HG03460 (cell line): ENCODE data around the gene NEDD9.

Source experiments
- ATAC-seq: cut with Tn5 transposase; IDR thresholded peaks from one replicate; pipeline ENCODE4 v1.9.1; 2021; ENCODE audit not compliant: unreplicated experiment

The NEDD9 gene

GRCh38 chr6:11202513-11203305, 29.8 kb downstream of the NEDD9 start:
- no peak for ATAC-seq

- ATAC-seq: no peak
Observed at GRCh38 chr6:11201772-11202512, 30.5 kb downstream of the NEDD9 start.

- no peak for ATAC-seq
Observed at GRCh38 chr6:11201015-11201414, 31.5 kb downstream of the NEDD9 start.

- no peak for ATAC-seq
Observed at GRCh38 chr6:11200356-11200755, 32.1 kb downstream of the NEDD9 start.

GRCh38 chr6:11198663-11199603, 33.5 kb downstream of the NEDD9 start:
- ATAC-seq: no peak

- no peak for ATAC-seq
Observed at GRCh38 chr6:11197850-11198249, 34.6 kb downstream of the NEDD9 start.

GRCh38 chr6:11197175-11197536, 35.3 kb downstream of the NEDD9 start:
- ATAC-seq: no peak

GRCh38 chr6:11196511-11197174, 35.8 kb downstream of the NEDD9 start:
- ATAC-seq: no peak

GRCh38 chr6:11194356-11195218, 37.9 kb downstream of the NEDD9 start:
- no peak for ATAC-seq

GRCh38 chr6:11193434-11193833, 39.0 kb downstream of the NEDD9 start:
- no peak for ATAC-seq

GRCh38 chr6:11192167-11192566, 40.3 kb downstream of the NEDD9 start:
- no peak for ATAC-seq

GRCh38 chr6:11190625-11191245, 41.7 kb downstream of the NEDD9 start:
- no peak for ATAC-seq

- no peak for ATAC-seq
Observed at GRCh38 chr6:11189865-11190624, 42.4 kb downstream of the NEDD9 start.

GRCh38 chr6:11188161-11188915, 44.1 kb downstream of the NEDD9 start:
- ATAC-seq: no peak

GRCh38 chr6:11187301-11187700, 45.2 kb downstream of the NEDD9 start:
- ATAC-seq: no peak

- no peak for ATAC-seq
Observed at GRCh38 chr6:11185204-11185842, 47.1 kb downstream of the NEDD9 start.

GRCh38 chr6:11183761-11184362, 48.6 kb downstream of the NEDD9 start:
- no peak for ATAC-seq
